Measurements from ENCODE around the gene COPG1. TPM values are rescaled to one million over a fixed set of nuclear protein-coding genes. Genes with fewer than 3 reads are reported as not detected.

Gene COPG1
- total and polyA plus RNA-seq, 10 of the 15 experiments (the other 5 are each of a cell fraction or from before 2014, with no cell fraction given), result 54.8 to 143 (median 91.2) TPM

DNA sequence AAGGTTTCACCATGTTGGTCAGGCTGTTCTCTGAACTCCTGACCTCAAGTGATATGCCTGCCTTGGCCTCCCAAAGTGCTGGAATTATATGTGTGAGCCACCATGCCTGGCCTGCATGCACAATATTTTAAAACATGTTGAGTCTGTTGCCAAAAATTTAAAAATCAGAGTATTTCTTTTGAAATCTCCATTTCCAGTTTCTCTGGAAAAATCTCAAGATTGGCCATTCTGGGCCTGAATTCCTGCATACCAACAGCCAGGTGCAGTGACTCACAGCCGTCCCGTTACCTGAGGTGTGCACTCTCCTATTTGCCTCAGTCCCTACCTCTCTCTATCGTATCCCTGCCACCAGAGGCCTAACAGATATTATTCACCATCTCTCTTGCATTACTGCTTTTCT, 15.0 kb upstream of the COPG1 start:
- Histone ChIP-seq H3K9me3 (replicated peaks; ENCODE audit: control insufficient read depth, insufficient read depth, low read length) (no peaks in the 10 kb centered on the region), H3K27ac (ENCODE audit: control insufficient read depth, insufficient read depth) (no peak overlapping the region), H3K4me2 (ENCODE audit: control insufficient read depth, insufficient read depth) (no peak overlapping the region), H3K4me1 (ENCODE audit: control insufficient read depth, insufficient read depth, low read length) (peaks cover 14% of the 10 kb centered on the region), H4K20me1 (ENCODE audit: control insufficient read depth, insufficient read depth) (no peaks in the 10 kb centered on the region), H3K36me3 (ENCODE audit: control insufficient read depth in 2 of 2, insufficient read depth in 2 of 2, low read length in 1 of 2) (no peaks in the 10 kb centered on the region), H3K27me3 (replicated peaks in 1 of 2; ENCODE audit: control insufficient read depth in 2 of 2, insufficient read depth in 2 of 2, low read length in 1 of 2) (no peaks in the 10 kb centered on the region), H2AFZ (ENCODE audit: control insufficient read depth, low read depth, low read length) (no peak overlapping the region), H3K79me2 (ENCODE audit: control insufficient read depth, insufficient read depth, low read length) (no peaks in the 10 kb centered on the region), H3K9ac (ENCODE audit: control insufficient read depth, insufficient read depth, low read length) (no peak overlapping the region), H3K4me3 (no peak overlapping the region)
- 98% methylated on average over 3 of the region's 3 CpGs for WGBS (ENCODE audit: insufficient coverage, insufficient replicate concordance, low lambda C conversion rate, missing lambda C conversion rate)
- ATAC-seq, result no peak
- intact Hi-C loops (cut with micrococcal nuclease; ENCODE audit: unreplicated experiment) (no loop called here), in situ Hi-C loops (cut with MboI) (no loop called here)
- no peak for DNase-seq (ENCODE audit: low read depth, low spot score)
- ChIA-PET CTCF (interaction anchor here (1.8 to 2.1 kb wide), 3 partner anchors 11 to 207 kb away, joined by 4 to 14 read pairs (median 12); no protein-coding TSS in a partner anchor), RAD21 (ENCODE audit: unreplicated experiment) (interaction anchor here (1.6 to 2.1 kb wide), 2 partner anchors 9 to 181 kb away, joined by 3 to 5 read pairs; no protein-coding TSS in a partner anchor), POLR2A (interaction anchor here (0.7 to 1.2 kb wide), 2 partner anchors 52 to 570 kb away, joined by 8 to 9 read pairs; no protein-coding TSS in a partner anchor), SMC1A (ENCODE audit: uncharacterized antibody, unreplicated experiment) (interaction anchor here (1.1 to 1.7 kb wide), 2 partner anchors 12 to 73 kb away, joined by 3 to 8 read pairs; no protein-coding TSS in a partner anchor)
- no peak for TF ChIP-seq ZNF384 (IDR thresholded peaks at IDR 0.05; ENCODE audit: borderline replicate concordance, low read depth, low read length)
- no peak for TF ChIP-seq SPI1 (IDR thresholded peaks at IDR 0.05; ENCODE audit: borderline replicate concordance, insufficient read depth, low read depth, low read length)
- TF ChIP-seq, protein P1, sequence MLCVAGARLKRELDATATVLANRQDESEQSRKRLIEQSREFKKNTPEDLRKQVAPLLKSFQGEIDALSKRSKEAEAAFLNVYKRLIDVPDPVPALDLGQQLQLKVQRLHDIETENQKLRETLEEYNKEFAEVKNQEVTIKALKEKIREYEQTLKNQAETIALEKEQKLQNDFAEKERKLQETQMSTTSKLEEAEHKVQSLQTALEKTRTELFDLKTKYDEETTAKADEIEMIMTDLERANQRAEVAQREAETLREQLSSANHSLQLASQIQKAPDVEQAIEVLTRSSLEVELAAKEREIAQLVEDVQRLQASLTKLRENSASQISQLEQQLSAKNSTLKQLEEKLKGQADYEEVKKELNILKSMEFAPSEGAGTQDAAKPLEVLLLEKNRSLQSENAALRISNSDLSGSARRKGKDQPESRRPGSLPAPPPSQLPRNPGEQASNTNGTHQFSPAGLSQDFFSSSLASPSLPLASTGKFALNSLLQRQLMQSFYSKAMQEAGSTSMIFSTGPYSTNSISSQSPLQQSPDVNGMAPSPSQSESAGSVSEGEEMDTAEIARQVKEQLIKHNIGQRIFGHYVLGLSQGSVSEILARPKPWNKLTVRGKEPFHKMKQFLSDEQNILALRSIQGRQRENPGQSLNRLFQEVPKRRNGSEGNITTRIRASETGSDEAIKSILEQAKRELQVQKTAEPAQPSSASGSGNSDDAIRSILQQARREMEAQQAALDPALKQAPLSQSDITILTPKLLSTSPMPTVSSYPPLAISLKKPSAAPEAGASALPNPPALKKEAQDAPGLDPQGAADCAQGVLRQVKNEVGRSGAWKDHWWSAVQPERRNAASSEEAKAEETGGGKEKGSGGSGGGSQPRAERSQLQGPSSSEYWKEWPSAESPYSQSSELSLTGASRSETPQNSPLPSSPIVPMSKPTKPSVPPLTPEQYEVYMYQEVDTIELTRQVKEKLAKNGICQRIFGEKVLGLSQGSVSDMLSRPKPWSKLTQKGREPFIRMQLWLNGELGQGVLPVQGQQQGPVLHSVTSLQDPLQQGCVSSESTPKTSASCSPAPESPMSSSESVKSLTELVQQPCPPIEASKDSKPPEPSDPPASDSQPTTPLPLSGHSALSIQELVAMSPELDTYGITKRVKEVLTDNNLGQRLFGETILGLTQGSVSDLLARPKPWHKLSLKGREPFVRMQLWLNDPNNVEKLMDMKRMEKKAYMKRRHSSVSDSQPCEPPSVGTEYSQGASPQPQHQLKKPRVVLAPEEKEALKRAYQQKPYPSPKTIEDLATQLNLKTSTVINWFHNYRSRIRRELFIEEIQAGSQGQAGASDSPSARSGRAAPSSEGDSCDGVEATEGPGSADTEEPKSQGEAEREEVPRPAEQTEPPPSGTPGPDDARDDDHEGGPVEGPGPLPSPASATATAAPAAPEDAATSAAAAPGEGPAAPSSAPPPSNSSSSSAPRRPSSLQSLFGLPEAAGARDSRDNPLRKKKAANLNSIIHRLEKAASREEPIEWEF (IDR thresholded peaks at IDR 0.05; ENCODE audit: insufficient replicate concordance, low read depth, low read length), result no peak
- no peak for TF ChIP-seq ELK1 (IDR thresholded peaks at IDR 0.05; ENCODE audit: low read depth, low read length)
- FAIRE-seq, result no peak
- no TSS peak for BruUV-seq (replicated peaks)
